Fibroblast of pulmonary artery (primary cell): ENCODE data around the gene AP1M1.

Source experiments
- DNase-seq: peaks from one replicate; pipeline ENCODE4 v3.0.0-alpha.2; 2010; ENCODE audit warnings: low read depth
- H3K4me3 ChIP-seq: replicated peaks from 2 replicates; pipeline ENCODE4 v1.5.1; 2011; ENCODE audit warnings: low read depth, mild to moderate bottlenecking, control low read depth, low read length, moderate library complexity
- TF ChIP-seq, protein P1 (sequence below): IDR thresholded peaks from 2 replicates; pipeline ENCODE4 v1.5.1; 2011; ENCODE audit warnings: mild to moderate bottlenecking, control low read depth, low read length, inconsistent platforms; ENCODE audit errors: missing control alignments

Gene AP1M1

GRCh38 chr19:16184665-16185122 is 13.0 kb upstream of the AP1M1 start:
- peak overlapping the region; percentile 98 for H3K4me3 ChIP-seq
- DNase-seq, result no peak
- TF ChIP-seq, protein P1, sequence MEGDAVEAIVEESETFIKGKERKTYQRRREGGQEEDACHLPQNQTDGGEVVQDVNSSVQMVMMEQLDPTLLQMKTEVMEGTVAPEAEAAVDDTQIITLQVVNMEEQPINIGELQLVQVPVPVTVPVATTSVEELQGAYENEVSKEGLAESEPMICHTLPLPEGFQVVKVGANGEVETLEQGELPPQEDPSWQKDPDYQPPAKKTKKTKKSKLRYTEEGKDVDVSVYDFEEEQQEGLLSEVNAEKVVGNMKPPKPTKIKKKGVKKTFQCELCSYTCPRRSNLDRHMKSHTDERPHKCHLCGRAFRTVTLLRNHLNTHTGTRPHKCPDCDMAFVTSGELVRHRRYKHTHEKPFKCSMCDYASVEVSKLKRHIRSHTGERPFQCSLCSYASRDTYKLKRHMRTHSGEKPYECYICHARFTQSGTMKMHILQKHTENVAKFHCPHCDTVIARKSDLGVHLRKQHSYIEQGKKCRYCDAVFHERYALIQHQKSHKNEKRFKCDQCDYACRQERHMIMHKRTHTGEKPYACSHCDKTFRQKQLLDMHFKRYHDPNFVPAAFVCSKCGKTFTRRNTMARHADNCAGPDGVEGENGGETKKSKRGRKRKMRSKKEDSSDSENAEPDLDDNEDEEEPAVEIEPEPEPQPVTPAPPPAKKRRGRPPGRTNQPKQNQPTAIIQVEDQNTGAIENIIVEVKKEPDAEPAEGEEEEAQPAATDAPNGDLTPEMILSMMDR, result no peak

- DNase-seq, result peak; percentile 99
- TF ChIP-seq, protein P1, result no peak
- H3K4me3 ChIP-seq, result peak within 1 kb of the TSS; percentile 98
These were observed 12.5 kb upstream of the AP1M1 start, which contains the start of gene FAM32A for GRCh38 chr19:16185123-16185767. Gene FAM32A, plus strand, starts transcription at chr19:16185410. Its CDS starts 33 bp downstream, at chr19:16185443.

GRCh38 chr19:16185768-16186123 is 12.0 kb upstream of the AP1M1 start:
- DNase-seq, result peak; percentile 39
- peak overlapping the region; percentile 98 for H3K4me3 ChIP-seq
- TF ChIP-seq, protein P1, result peak; percentile 36

DNA sequence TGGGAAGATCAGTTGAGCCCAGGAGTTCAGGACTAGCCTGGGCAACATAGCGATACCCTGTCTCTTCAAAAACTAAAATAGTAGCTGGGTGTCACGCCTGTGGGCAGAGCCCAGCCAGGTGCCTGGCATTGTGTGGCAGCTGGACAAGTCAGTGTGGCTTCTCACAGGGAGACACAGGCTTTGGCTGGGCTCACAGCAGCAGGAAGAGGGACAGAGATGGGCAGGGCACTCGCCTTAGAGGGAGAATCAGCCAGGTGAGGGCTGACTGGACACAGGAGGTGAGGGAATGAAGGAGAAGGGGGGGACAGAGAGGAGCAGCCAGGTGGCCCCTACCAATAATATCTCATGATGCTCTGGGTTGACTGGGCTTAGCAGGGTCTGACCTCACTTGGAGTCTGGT is 9.2 kb upstream of the AP1M1 start:
- DNase-seq, result no peak
- TF ChIP-seq, protein P1, result no peak
- H3K4me3 ChIP-seq, result no peak overlapping the region

GRCh38 chr19:16190198-16190597 is 7.5 kb upstream of the AP1M1 start:
- H3K4me3 ChIP-seq, result no peak overlapping the region
- TF ChIP-seq, protein P1, result no peak
- DNase-seq, result no peak

GRCh38 chr19:16190736-16191135 is 7.0 kb upstream of the AP1M1 start:
- H3K4me3 ChIP-seq, result no peak overlapping the region
- TF ChIP-seq, protein P1, result no peak
- DNase-seq, result no peak

DNA sequence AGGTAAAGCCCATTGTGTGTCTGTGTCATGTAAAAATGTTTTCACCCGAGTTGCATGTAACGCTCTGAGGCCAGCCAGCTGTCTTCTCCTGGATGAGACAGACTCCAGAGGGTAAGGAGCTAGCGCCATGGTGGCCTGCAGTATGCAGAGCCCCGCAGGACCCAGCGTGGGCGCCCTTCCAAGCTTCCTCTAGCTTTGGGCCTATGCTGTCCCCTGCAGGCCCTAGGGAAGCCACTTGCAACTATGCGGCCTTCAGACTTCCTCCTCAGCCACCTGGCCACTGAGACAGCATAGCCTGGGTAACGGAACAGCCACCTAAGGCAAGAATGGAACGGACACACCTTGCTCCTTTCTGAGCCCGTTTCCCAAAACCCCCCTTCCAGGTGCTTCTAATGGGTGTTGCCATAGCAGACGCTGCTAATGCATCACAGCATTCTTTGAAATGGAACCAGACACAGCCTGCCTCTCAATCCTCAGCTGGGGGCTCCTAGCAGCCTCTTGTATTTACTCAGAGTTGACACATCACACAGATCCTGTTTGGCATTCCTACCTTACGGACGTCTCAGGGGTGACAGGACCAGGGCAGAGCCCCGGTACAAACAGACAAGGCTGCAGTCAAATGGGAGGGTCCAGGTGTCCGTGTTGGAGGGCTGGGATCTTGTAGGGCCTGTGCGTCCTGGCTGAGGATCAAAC is 6.3 kb upstream of the AP1M1 start:
- H3K4me3 ChIP-seq, result no peak overlapping the region
- no peak for DNase-seq
- TF ChIP-seq, protein P1, result no peak
